GM23338 (cell line): ENCODE results near the gene MITD1. TPM values are rescaled to one million over a fixed set of nuclear protein-coding genes. Genes with fewer than 3 reads are reported as not detected.

Source experiments
- ATAC-seq: fragments of 200-7000 bp; cut with Tn5 transposase; 3 replicates; pipeline ENCODE4 v1.9.1; 2020
- DNase-seq: peaks from one replicate; pipeline ENCODE4 v3.0.0-alpha.2; 2015; ENCODE audit warnings: low spot score
- H2AFZ ChIP-seq: fragments of 200-600 bp; sonication (generic); 2 replicates; pipeline ENCODE4 v1.8.0; 2016; ENCODE audit warnings: antibody characterized with exemption, mild to moderate bottlenecking, moderate library complexity
- H3F3A ChIP-seq: fragments of 200-600 bp; sonication (generic); replicated peaks from 2 replicates; pipeline ENCODE4 v1.8.0; 2017; ENCODE audit warnings: antibody characterized with exemption, mixed run types, low read depth
- H3K27ac ChIP-seq: fragments of 200-600 bp; sonication (generic); 2 replicates; pipeline ENCODE4 v1.6.1; 2016; ENCODE audit warnings: low read depth
- H3K27me3 ChIP-seq: fragments of 200-600 bp; sonication (generic); 2 replicates; pipeline ENCODE4 v1.8.0; 2016; ENCODE audit warnings: mild to moderate bottlenecking, mixed run types, moderate library complexity; ENCODE audit not compliant: insufficient read depth
- H3K36me3 ChIP-seq: fragments of 200-600 bp; sonication (generic); 2 replicates; pipeline ENCODE4 v1.8.0; 2016; ENCODE audit warnings: mild to moderate bottlenecking; ENCODE audit not compliant: insufficient read depth
- H3K4me1 ChIP-seq: fragments of 200-600 bp; sonication (generic); 2 replicates; pipeline ENCODE4 v1.8.0; 2016; ENCODE audit warnings: mild to moderate bottlenecking, moderate library complexity; ENCODE audit not compliant: insufficient read depth
- H3K4me2 ChIP-seq: fragments of 200-600 bp; sonication (generic); 2 replicates; pipeline ENCODE4 v1.7.1; 2017; ENCODE audit warnings: mixed run types
- H3K4me3 ChIP-seq: fragments of 200-600 bp; sonication (generic); 2 replicates; pipeline ENCODE4 v1.6.1; 2016; ENCODE audit warnings: mixed run types
- H3K79me2 ChIP-seq: fragments of 200-600 bp; sonication (generic); replicated peaks from 2 replicates; pipeline ENCODE4 v1.8.0; 2017; ENCODE audit warnings: mild to moderate bottlenecking; ENCODE audit not compliant: insufficient read depth
- H3K9me2 ChIP-seq: fragments of 200-600 bp; sonication (generic); 2 replicates; pipeline ENCODE4 v1.8.0; 2017; ENCODE audit not compliant: insufficient read depth
- H4K20me1 ChIP-seq: fragments of 200-600 bp; sonication (generic); replicated peaks from 2 replicates; pipeline ENCODE4 v1.8.0; 2017; ENCODE audit warnings: mild to moderate bottlenecking; ENCODE audit not compliant: insufficient read depth
- H3K27ac Mint-ChIP-seq: 2 replicates; pipeline ENCODE4 v1.8.0; 2020; ENCODE audit warnings: inconsistent platforms, mild to moderate bottlenecking, moderate library complexity, mixed read lengths
- H3K27me3 Mint-ChIP-seq: 3 replicates; pipeline ENCODE4 v1.8.0; 2022; ENCODE audit warnings: low read depth, mild to moderate bottlenecking, moderate library complexity, mixed read lengths, inconsistent platforms; ENCODE audit not compliant: insufficient read depth, poor library complexity
- H3K36me3 Mint-ChIP-seq: 3 replicates; pipeline ENCODE4 v1.8.0; 2021; ENCODE audit warnings: low read depth, mild to moderate bottlenecking, inconsistent platforms, moderate library complexity, mixed read lengths
- H3K4me1 Mint-ChIP-seq: 3 replicates; pipeline ENCODE4 v1.8.0; 2020; ENCODE audit warnings: mild to moderate bottlenecking, inconsistent platforms, mixed read lengths
- H3K4me3 Mint-ChIP-seq: 3 replicates; pipeline ENCODE4 v1.8.0; 2021; ENCODE audit warnings: moderate library complexity, mild to moderate bottlenecking, inconsistent platforms, mixed read lengths
- H3K9me3 Mint-ChIP-seq: 3 replicates; pipeline ENCODE4 v1.8.0; 2020; ENCODE audit warnings: moderate library complexity, mild to moderate bottlenecking, inconsistent platforms, mixed read lengths
- CREB1 ChIP-seq: fragments of 250-450 bp; sonication (Bioruptor Pico); IDR thresholded peaks from 2 replicates; pipeline ENCODE4 v1.5.0; 2020; ENCODE audit warnings: low read depth, mild to moderate bottlenecking, moderate library complexity
- EZH2 ChIP-seq: fragments of 200-600 bp; sonication (generic); IDR thresholded peaks from one replicate; pipeline ENCODE4 v1.8.0; 2017; ENCODE audit warnings: antibody characterized with exemption, mild to moderate bottlenecking, low read depth; ENCODE audit not compliant: unreplicated experiment
- EZH2phosphoT487 ChIP-seq: fragments of 200-600 bp; sonication (generic); IDR thresholded peaks from one replicate; pipeline ENCODE4 v1.8.1; 2018; ENCODE audit warnings: antibody characterized with exemption; ENCODE audit not compliant: unreplicated experiment
- NANOG ChIP-seq: IDR thresholded peaks from 2 replicates; pipeline ENCODE4 v1.6.1; 2016; ENCODE audit warnings: antibody characterized with exemption, borderline replicate concordance
- POLR2AphosphoS5 ChIP-seq: IDR thresholded peaks from 2 replicates; pipeline ENCODE4 v1.6.1; 2016; ENCODE audit warnings: antibody characterized with exemption, low read depth
- ZNF114 ChIP-seq: fragments of 250-450 bp; sonication (Bioruptor Pico); IDR thresholded peaks from 2 replicates; pipeline ENCODE4 v1.5.0; 2020; ENCODE audit warnings: mild to moderate bottlenecking, moderate library complexity
- ZNF331 ChIP-seq: fragments of 250-450 bp; sonication (Bioruptor Pico); IDR thresholded peaks from 2 replicates; pipeline ENCODE4 v1.5.0; 2020; ENCODE audit warnings: low read depth, mild to moderate bottlenecking, moderate library complexity
- polyA plus RNA-seq: library from polyadenylated mRNA; unstranded; fragments of >200 nt; fragmentation: Nextera tagmentation; extraction: Ambion mirVana; gene quantifications from 2 replicates; pipeline ENCODE4 v1.2.1, GENCODE V29; 2016
- total RNA-seq: library from RNA; depleted of rRNA; stranded (reverse); fragments of >200 nt; shearing (Covaris generic); gene quantifications from 2 replicates; pipeline ENCODE4 v1.2.3, GENCODE V29; 2014
- TF ChIP-seq, protein P1 (sequence below): IDR thresholded peaks from 2 replicates; pipeline ENCODE4 v1.6.1; 2016; ENCODE audit warnings: antibody characterized with exemption
- TF ChIP-seq, protein P2 (sequence below): IDR thresholded peaks from one replicate; pipeline ENCODE4 v1.6.1; 2018; ENCODE audit warnings: antibody characterized with exemption; ENCODE audit not compliant: unreplicated experiment
- TF ChIP-seq, protein P3 (sequence below), 2 experiments: fragments of 200-600 bp in 1 of 2; sonication (generic) in 1 of 2; conservative IDR thresholded peaks; 2 replicates each; pipeline versions ENCODE4 v1.5.1 to v1.6.1; 2016 to 2017; ENCODE audit warnings: antibody characterized with exemption in 2 of 2, low read depth in 2 of 2, mild to moderate bottlenecking in 2 of 2, moderate library complexity in 1 of 2
- TF ChIP-seq, protein P4 (sequence below): fragments of 250-450 bp; sonication (Bioruptor Pico); IDR thresholded peaks from 2 replicates; pipeline ENCODE4 v1.5.0; 2020; ENCODE audit warnings: mild to moderate bottlenecking, moderate library complexity

MITD1 gene
- total and polyA plus RNA-seq, 2 experiments from 2014 or later: 37.9 to 105 TPM

DNA sequence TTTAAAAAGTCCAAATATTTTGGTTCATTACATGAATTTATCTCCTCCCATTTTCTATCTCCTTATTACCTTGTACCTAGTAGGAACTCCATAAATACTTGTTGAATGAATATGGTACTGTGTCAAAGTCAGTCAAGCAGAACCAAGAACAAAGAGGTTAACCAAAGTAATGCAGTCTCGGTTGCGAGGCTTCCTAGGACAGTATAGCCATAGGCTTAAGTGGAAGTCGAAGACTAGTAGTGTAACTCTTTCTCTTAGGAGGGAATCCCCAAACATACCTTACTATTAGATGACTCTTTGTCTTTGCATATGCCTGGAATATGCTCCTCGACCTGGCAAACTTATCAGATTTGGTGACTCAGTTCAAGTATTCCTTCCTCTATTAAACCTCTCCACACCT, 21.3 kb downstream of the MITD1 start:
- Mint-ChIP-seq H3K9me3 (no peaks in the 10 kb centered on the region), H3K27me3 (peaks cover under 1% of the 10 kb centered on the region)
- no peak overlapping the region for H2AFZ ChIP-seq

More for the DNA sequence above, 21.3 kb downstream of the MITD1 start:
- Mint-ChIP-seq H3K36me3 (peaks cover 18% of the 10 kb centered on the region), H3K4me1 (peaks cover 9% of the 10 kb centered on the region), H3K27ac (no peak overlapping the region), H3K4me3 (no peak overlapping the region; the same call in 2 of the 3 replicates)
- TF ChIP-seq, protein P1, sequence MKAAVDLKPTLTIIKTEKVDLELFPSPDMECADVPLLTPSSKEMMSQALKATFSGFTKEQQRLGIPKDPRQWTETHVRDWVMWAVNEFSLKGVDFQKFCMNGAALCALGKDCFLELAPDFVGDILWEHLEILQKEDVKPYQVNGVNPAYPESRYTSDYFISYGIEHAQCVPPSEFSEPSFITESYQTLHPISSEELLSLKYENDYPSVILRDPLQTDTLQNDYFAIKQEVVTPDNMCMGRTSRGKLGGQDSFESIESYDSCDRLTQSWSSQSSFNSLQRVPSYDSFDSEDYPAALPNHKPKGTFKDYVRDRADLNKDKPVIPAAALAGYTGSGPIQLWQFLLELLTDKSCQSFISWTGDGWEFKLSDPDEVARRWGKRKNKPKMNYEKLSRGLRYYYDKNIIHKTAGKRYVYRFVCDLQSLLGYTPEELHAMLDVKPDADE: no peak
- TF ChIP-seq EZH2 (no peak), POLR2AphosphoS5 (no peak), EZH2phosphoT487 (no peak), ZNF114 (CRISPR knock-in tag) (no peak), ZNF331 (CRISPR knock-in tag) (no peak), NANOG (no peak), CREB1 (CRISPR knock-in tag) (no peak)
- TF ChIP-seq, protein P2, sequence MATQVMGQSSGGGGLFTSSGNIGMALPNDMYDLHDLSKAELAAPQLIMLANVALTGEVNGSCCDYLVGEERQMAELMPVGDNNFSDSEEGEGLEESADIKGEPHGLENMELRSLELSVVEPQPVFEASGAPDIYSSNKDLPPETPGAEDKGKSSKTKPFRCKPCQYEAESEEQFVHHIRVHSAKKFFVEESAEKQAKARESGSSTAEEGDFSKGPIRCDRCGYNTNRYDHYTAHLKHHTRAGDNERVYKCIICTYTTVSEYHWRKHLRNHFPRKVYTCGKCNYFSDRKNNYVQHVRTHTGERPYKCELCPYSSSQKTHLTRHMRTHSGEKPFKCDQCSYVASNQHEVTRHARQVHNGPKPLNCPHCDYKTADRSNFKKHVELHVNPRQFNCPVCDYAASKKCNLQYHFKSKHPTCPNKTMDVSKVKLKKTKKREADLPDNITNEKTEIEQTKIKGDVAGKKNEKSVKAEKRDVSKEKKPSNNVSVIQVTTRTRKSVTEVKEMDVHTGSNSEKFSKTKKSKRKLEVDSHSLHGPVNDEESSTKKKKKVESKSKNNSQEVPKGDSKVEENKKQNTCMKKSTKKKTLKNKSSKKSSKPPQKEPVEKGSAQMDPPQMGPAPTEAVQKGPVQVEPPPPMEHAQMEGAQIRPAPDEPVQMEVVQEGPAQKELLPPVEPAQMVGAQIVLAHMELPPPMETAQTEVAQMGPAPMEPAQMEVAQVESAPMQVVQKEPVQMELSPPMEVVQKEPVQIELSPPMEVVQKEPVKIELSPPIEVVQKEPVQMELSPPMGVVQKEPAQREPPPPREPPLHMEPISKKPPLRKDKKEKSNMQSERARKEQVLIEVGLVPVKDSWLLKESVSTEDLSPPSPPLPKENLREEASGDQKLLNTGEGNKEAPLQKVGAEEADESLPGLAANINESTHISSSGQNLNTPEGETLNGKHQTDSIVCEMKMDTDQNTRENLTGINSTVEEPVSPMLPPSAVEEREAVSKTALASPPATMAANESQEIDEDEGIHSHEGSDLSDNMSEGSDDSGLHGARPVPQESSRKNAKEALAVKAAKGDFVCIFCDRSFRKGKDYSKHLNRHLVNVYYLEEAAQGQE: no peak
- TF ChIP-seq, protein P3, sequence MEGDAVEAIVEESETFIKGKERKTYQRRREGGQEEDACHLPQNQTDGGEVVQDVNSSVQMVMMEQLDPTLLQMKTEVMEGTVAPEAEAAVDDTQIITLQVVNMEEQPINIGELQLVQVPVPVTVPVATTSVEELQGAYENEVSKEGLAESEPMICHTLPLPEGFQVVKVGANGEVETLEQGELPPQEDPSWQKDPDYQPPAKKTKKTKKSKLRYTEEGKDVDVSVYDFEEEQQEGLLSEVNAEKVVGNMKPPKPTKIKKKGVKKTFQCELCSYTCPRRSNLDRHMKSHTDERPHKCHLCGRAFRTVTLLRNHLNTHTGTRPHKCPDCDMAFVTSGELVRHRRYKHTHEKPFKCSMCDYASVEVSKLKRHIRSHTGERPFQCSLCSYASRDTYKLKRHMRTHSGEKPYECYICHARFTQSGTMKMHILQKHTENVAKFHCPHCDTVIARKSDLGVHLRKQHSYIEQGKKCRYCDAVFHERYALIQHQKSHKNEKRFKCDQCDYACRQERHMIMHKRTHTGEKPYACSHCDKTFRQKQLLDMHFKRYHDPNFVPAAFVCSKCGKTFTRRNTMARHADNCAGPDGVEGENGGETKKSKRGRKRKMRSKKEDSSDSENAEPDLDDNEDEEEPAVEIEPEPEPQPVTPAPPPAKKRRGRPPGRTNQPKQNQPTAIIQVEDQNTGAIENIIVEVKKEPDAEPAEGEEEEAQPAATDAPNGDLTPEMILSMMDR (conservative IDR thresholded peaks at IDR 0.05; ENCODE audit: low read depth in 2 of 2): no peak
- TF ChIP-seq, protein P4, sequence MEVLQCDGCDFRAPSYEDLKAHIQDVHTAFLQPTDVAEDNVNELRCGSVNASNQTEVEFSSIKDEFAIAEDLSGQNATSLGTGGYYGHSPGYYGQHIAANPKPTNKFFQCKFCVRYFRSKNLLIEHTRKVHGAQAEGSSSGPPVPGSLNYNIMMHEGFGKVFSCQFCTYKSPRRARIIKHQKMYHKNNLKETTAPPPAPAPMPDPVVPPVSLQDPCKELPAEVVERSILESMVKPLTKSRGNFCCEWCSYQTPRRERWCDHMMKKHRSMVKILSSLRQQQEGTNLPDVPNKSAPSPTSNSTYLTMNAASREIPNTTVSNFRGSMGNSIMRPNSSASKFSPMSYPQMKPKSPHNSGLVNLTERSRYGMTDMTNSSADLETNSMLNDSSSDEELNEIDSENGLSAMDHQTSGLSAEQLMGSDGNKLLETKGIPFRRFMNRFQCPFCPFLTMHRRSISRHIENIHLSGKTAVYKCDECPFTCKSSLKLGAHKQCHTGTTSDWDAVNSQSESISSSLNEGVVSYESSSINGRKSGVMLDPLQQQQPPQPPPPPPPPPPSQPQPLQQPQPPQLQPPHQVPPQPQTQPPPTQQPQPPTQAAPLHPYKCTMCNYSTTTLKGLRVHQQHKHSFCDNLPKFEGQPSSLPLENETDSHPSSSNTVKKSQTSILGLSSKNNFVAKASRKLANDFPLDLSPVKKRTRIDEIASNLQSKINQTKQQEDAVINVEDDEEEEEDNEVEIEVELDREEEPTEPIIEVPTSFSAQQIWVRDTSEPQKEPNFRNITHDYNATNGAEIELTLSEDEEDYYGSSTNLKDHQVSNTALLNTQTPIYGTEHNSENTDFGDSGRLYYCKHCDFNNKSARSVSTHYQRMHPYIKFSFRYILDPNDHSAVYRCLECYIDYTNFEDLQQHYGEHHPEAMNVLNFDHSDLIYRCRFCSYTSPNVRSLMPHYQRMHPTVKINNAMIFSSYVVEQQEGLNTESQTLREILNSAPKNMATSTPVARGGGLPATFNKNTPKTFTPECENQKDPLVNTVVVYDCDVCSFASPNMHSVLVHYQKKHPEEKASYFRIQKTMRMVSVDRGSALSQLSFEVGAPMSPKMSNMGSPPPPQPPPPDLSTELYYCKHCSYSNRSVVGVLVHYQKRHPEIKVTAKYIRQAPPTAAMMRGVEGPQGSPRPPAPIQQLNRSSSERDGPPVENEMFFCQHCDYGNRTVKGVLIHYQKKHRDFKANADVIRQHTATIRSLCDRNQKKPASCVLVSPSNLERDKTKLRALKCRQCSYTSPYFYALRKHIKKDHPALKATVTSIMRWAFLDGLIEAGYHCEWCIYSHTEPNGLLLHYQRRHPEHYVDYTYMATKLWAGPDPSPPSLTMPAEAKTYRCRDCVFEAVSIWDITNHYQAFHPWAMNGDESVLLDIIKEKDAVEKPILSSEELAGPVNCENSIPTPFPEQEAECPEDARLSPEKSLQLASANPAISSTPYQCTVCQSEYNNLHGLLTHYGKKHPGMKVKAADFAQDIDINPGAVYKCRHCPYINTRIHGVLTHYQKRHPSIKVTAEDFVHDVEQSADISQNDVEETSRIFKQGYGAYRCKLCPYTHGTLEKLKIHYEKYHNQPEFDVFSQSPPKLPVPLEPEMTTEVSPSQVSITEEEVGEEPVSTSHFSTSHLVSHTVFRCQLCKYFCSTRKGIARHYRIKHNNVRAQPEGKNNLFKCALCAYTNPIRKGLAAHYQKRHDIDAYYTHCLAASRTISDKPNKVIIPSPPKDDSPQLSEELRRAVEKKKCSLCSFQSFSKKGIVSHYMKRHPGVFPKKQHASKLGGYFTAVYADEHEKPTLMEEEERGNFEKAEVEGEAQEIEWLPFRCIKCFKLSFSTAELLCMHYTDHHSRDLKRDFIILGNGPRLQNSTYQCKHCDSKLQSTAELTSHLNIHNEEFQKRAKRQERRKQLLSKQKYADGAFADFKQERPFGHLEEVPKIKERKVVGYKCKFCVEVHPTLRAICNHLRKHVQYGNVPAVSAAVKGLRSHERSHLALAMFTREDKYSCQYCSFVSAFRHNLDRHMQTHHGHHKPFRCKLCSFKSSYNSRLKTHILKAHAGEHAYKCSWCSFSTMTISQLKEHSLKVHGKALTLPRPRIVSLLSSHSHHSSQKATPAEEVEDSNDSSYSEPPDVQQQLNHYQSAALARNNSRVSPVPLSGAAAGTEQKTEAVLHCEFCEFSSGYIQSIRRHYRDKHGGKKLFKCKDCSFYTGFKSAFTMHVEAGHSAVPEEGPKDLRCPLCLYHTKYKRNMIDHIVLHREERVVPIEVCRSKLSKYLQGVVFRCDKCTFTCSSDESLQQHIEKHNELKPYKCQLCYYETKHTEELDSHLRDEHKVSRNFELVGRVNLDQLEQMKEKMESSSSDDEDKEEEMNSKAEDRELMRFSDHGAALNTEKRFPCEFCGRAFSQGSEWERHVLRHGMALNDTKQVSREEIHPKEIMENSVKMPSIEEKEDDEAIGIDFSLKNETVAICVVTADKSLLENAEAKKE (CRISPR knock-in tag): no peak
- no peak overlapping the region for H3K4me2 ChIP-seq
- no peak for ATAC-seq
- H3F3A ChIP-seq: no peaks in the 10 kb centered on the region
- H3K27ac ChIP-seq: no peak overlapping the region
- H3K36me3 ChIP-seq: peaks cover 8% of the 10 kb centered on the region
- H3K27me3 ChIP-seq: no peaks in the 10 kb centered on the region
- H3K4me1 ChIP-seq: peaks cover 11% of the 10 kb centered on the region; the same call in 1 of the 2 replicates
- DNase-seq: no peak
- peaks cover 16% of the 10 kb centered on the region for H3K79me2 ChIP-seq
- no peaks in the 10 kb centered on the region for H3K9me2 ChIP-seq
- 0 out of 2 replicates have a peak, but pooled peaks cover 4% of the 10 kb centered on the region for H4K20me1 ChIP-seq
- no peak overlapping the region for H3K4me3 ChIP-seq
